Hematopoietic multipotent progenitor cell treated with erythropoietin and hydrocortisone succinate and interleukin-3 and kit ligand, for 17 days (in vitro differentiated cells): ENCODE results near the gene PTCH2.
"Not testable (repeated sequence)": the region's sequence is repeated elsewhere in the genome, so short reads cannot be mapped to it uniquely, and the experiment has no call there.

Experiments used
- DNase-seq: peaks from one replicate; pipeline ENCODE4 v3.0.0-alpha.2; 2015; ENCODE audit warnings: low spot score

Gene PTCH2

DNA sequence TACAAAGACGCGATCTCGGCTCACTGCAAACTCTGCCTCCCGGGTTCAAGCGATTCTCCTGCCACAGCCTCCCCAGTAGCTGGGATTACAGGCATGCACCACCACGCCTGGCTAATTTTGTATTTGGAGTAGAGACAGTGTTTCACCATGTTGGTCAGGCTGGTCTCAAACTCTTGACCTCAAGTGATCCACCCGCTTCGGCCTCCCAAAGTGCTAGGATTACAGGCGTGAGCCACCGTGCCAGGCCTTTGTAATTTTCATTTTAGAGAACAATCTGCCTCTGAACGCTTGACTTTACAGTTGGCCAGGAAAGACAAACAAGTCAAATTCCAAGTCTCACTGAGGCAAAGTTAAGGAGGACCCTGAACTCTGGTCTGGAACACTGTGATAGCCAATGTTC, 4.8 kb downstream of the PTCH2 start:
- DNase-seq = not testable (repeated sequence)

DNA sequence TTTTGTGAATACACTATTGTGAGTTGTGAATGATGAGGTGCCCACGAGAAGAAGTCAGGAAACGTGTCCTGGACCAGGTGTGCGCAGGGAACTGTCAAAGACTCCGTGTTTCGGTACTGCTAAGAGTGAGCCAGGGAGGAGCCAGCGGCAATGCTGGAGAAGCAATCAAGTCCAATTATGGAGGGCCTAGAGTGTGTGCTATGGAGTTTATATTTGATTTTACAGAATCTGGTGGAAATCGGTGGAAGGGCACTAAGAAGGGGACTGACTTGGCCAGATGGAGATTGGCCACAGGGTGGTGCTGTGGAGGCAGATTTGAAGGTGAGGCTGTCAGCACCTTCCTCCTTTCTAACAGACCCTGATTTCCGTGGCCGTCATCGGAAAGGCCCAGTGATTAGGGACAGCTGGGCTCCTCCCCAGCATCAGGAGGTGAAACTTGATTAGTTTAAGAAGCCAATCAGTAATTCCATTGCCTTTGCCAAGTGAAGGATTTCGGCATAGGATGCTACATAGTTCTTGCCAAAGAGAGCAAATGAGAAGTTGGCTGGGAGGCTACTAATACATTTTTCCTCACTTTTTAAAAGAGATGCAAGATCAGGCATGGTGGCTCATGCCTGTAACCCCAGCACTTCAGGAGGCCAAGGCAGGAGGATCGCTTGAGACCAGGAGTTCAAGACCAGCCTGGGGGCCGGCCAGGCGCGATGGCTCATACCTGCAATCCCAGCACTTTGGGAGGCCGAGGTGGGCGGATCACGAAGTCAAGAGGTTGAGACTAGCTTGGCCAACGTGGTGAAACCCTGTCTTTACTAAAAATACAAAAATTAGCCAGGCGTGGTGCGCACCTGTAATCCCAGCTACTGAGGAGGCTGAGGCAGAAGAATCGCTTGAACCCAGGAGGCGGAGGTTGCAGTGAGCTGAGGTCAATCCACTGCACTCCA, 7.0 kb downstream of the PTCH2 start:
- DNase-seq = peak; percentile 88

DNA sequence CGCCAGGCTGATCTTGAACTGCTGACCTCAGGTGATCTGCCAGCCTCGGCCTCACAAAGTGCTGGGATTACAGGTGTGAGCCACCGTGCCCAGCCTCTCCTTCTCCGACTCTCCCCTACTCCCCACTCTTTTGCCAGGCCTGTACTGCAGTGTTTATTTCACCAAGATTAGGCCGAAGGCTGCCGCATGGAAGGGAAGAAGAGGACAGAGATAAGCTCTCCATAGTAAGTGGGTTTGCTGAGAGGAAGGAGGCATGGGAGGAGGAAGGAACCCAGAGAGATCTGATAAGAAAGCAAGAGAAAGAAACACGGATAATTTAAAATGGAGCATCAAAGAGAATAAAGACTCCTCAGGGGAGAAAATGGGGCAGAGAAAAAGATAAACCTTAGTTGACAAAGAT, 8.7 kb downstream of the PTCH2 start:
- peak; percentile 40 for DNase-seq

DNA sequence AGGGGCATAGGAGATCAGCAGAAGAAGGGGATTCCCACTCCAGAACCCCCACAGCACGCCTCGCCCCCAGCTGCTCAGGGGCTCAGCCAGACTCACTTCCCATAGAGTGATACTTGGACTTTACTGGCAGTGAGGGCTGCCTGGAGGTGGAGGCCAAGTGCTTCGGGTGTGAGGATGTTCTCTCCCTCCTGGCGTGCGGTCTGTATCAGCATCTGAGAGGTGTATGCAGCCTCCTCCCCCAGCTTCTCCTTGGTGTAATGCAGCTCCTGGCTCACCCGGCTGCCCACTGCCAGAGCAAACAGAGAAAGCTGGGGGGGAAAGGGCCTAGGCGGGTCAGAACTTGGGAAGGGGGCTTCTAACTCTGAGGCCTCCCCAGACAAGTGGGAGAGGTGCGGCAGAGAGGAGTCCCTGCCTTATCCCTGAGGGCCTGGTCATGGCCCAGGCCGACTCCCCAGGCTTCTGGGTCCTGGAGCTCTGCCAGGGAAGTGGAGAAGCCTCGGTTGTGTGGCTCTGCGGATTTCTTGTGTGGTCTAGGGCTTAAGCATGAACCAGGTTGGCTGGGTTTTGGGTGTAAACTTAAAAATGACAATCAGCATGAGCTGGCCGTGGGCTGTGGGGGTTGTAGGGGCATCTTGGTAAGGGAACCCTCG, 10.9 kb downstream of the PTCH2 start:
- DNase-seq = peak; percentile 79

DNA sequence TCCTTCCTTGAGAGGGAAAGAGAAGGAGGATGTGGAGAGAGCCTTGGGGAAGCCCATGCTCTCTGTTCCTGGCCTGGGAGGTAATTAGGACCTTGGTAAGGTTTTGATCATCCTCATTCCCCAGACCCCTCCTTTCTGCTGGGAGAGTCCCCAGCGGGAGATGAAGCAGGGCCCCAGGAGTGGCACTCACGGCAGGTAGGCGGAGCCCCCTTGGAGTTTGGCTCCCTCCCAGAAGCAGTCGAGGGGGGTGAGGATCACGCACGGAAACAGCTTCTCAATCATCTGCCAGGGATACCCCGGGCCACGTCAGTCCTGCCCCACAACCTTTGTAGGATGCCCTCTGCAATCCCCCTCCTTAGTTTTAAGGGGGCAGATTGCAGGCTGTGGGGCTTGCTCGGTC, 11.5 kb downstream of the PTCH2 start:
- DNase-seq = peak; percentile 72

DNA sequence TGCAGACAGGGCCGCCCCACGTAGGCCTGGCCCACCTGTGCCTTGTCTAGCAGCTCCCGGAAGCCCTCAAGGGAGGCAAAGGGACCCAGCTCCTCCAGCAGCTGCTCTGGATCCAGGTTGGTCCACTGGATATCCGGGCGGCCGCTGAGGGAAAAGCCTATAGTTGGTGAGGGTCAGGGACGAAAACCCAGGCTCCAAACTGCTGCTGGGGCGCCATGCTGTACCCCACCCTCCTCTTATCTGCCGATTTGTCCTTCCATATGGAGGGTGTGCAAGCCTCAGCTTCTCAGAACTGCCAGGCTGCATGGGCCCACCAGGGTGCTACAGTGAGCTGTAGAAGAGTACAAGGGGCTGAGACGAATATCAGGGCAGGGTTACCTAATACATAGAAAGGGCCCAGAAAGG, 12.2 kb downstream of the PTCH2 start:
- peak; percentile 85 for DNase-seq

DNA sequence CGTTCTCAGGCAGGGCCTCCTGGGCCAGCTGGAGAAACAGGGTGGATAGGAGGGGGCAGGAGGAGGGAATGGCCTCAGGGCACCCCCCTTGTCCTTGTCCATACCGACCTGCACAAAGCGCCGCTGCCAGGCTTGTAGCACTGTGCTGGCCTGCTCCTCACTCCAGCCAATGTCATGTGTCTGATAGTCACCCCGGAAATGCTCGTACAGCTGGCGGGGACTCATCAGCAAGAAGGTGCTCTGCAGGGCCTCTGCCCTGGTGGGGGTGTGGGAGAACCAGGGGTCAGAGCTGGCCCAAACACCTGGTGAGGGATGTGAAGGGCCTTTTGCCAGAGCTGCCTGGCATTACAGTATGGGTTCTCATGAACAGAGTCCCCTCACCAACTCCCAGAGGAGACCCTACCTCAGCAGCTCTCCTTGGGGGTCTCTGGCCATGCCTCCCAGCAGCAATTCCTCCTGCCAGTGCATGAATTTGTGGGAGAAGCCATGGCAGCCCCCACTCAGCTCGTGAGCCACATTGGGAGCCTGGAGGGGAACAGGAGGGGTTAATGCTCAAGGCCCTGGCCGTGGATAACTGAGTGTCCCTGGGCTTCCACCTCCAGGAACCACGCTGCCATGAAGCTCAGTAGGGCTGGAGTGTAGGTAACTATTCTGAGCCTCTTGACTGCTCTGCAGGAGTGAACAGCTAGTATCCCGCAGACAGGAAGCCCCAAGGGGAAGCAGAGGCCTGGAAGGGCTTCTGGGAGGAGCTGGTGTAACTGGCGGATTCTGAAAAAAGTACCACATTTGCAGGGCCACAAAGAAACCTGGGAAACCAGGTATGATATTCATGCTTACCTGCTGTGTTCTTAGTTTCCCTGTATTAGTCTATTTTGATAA, 13.3 kb downstream of the PTCH2 start:
- no peak for DNase-seq

DNA sequence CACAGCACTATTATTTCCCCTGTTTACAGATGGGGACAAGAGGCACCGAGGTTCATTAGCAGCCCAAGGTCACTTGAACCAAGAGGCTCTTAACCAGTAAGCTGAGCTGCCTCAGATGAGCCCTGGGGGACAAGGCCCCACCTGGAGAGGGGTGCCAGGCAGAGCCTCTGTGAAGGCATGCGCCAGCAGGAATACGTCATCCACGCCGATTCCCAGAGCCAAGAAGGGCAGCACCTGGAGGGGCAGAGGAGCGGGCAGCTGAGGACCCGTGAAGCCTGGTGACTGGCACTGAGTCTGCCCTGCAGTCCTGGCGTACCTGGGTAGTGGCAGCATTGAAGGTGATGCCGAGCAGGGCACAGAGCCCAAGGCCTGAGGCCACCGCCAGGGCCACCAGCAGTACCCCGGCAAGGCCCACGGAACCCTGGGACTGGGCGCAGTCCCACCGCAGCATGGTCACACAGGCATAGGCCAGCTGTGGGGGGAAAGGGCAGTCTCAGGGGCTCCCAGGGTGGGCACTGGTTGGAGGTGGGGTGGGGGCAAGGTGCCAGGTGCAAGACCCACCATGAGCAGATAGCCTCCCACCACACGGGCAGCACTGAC, 14.1 kb downstream of the PTCH2 start:
- no peak for DNase-seq

DNA sequence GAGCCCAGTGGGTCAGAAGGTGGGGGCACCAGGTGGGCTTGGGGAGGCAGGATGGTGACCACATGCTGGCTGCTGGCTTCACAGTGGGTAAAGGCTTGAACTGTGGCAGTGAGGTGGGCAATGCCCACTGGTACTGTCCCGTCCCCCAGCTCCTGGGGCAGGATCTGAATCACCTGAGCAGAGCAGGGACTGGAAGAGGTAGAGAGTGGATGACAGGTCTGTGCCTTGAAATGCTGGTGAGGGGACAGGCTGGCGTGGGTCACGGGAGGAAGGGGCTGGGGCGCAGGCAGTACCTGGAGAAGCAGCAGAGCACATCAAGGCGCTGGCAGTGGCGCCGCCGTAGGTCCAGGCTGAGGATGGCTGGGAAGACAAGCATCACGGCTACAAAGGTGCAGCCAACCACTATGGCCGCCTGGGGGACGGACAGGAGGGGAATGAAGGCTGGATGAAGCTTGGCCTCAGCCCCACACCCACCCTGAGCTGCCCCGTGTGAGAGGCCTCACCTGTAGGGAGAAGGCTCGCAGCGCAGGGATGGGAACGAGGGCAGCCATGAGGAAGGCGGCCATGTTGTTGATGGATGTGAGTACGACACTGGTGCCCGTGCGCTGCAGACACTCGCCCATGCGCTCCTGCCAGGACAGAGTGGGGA, 14.9 kb downstream of the PTCH2 start:
- DNase-seq = no peak

DNA sequence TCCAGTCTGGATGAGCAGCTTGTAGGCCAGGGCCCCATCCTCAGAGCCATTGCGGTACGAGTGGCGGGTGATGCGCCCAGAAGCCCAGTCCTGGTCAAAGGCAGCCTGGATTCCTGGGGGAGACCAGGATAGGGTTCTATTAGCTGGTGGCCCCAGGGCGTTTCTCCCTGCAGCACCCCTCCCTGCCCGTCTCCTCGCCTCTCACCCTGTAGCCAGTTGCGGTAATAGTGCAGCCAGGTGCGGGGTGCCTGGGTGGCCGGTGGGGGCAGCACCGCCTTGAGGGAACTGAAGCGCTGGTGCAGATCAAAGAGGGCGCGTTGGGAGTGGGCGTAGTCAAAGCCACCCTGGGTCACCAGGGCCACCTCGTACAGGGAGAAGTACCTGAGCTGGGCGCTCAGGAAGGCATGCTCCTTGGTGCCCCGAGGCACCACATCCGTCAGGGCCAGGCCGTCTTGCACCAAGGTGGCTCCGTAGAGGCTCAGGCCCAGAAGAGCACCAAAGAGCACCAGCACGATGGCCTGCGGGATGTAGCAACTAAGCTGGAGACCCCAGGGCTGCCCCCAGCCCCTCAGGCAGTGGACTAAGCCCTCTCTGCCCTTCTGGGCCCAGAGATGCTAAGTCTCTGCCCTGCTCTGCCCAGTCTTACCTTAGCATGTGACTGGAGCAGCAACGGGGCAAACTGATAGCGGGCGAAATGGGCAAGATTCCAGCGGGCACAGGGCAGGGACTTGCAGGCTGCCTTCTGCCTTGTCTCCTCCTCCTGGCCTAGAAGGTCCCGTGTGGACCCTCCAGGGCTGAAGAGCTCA, 15.7 kb downstream of the PTCH2 start:
- peak; percentile 85 for DNase-seq

DNA sequence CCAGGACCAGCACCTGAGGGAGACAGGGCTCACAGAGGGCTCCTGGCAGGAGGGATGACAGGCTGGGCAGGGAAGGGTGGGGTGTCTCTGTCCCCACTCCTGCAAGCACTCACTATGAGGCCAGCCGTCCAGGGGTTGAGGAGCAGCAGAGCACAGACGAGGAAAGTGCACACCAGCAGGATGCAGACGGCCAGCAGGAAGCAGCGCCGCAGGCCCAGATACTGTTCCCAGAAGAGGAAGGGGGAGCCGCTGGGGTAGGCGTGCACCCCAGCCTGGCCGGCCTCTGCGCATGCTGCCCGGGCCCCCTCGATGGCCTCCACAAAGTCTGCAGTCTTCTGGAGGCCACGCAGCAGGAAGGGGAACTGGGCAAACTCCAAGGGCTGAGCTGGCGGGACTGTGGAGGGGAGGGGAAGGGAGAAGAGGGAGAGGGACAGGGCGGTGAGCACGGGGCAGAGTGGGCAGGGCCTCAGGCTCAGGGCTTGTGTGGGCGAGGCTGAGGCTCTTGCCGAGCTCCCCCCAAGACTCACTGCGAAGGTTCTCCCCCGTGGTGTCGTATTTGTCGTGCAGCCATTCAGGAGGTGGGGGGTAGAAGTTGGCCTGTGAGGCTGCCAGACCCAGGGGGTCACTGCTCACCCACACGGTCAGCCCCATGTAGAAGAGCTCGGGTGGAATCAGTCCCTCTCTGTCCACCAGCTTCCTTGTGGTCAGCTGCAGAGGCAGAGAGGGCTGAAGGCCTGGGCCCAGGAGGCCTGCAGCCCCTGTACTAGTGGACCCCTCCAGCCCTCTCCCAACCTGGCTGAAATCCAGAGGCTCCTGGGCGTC, 16.5 kb downstream of the PTCH2 start:
- DNase-seq = peak; percentile 19

DNA sequence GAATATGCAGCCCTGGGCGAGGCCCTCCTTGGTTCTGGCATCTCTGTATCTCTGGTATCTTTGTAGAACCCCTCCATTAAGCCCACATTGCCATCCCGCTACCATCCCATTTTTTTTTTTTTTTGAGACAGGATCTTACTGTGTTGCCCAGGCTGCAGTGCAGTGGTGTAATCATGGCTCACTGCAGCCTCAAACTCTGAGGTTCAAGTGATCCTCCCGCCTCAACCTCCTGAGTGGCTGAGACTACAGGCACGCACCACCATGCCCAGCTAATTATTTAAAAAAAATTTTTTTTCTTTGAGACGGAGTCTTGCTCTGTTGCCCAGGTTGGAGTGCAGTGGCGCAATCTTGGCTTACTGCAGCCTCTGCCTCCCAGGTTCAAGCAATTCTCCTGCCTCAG, 18.7 kb downstream of the PTCH2 start:
- not testable (repeated sequence) for DNase-seq

DNA sequence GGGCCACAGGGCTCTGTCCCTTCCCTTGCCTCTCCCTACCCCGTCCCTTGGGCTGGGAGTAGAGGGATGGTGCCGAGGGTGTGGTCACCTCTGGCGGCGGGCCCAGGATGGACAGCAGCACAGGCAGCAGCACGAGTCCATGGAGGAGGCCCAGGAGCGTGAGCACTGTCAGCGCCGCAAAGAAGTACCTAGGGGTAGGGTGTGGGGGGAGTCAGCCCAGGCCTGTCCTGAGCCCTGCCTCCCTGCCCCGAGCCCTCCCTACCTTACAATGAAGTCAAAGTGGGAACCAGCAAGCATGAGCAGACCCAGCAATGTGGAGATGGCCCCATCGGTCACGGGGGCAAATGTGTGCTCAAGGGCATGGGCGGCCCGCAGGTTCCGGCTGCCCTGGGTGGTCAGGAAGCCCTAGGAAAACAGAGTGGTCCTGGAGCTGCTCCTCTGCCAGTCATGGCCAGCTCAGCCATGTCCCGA, 20.0 kb downstream of the PTCH2 start:
- DNase-seq = no peak

DNA sequence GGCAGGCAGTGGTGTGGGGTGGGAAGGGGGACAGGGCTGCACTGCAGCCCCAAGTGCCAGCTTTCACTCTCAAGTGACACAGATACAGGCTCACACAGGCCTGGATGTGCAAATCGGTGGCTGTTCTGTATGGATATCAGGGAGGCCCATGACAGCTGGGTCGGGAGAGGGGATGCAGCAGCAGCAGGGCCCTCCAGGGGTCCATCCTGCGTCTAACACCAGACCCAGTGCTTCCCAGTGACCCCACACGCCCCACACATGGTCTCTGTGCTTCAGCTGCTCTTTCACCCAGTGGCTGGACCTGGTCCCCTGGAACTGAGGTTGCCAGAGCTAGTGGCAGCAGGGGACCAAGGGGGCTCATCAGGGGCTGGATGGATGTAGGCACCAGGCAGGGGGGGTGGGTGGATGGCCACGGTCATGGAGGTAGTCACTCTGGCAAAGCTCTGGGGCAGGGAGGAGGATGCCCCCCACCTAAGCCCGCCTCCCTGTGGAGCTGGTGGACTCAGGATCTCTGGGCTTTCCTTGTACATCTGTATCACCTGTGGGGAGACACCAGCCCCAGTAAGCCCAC, 20.8 kb downstream of the PTCH2 start:
- no peak for DNase-seq

DNA sequence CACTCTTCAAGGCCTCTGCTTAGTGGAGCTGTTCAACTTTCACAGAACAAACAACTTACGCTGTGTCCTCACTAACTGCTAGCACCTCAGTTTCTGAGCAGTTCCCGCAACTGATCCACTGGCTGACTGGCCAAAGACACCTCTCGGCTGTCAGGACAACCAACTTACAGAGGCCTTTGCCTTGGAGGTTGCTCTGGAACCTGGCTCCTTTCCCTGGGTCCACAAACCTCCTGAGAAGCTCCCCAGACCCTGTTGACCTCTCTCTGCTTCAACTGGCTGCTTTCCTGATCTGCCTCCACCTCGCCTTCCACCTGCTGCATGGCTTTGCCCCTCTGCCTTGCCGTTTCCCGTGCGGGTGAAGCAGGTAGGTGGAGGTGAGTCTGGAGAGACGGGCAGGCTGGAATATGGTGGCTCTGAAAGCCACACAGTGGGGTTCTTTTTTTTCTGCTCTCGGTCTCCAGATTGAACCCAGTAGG, 21.8 kb downstream of the PTCH2 start:
- DNase-seq = no peak

DNA sequence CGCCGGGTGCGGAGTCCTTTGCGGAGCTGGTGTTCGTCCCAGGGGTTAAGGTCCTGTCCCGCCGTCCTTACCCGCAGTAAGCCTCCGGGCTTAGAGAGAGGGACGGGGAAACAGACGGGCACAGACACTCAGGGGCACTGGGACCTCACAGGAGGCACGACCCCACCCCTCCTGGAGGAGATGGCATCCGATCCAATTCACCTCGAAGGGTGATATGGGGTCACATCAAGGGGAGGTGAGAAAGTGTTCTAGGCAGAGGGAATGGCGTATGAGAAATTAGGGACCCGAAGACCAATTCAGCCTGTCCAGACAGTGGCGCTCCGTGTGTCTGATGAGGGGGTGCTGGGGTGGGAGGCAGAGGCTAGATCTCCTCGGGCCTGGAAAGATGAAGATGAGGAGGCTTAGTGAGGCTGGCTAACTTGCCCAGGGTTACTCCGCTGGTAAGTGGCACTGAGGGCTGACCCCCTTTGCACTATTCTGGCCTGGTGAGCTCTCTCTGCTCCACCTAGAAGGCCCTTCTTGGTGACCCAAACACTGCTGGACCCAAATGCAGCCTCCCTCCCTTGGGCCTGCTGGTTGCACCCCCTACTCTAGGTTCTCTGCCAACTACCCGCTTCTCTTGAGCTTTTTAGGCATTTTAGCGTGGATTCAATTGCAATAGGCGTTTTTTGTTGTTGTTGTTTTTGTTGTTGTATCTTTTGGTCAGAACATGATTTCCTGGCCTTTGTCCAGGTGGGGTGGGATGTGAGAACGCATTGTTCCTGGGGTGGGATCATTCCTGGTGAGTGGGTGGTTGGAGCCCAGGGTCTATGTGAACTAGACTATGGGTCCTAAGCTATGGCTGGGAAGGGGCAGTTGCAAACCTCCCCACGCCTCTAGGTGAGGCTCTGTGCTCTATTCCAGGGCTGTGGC, 22.5 kb downstream of the PTCH2 start:
- no peak for DNase-seq

DNA sequence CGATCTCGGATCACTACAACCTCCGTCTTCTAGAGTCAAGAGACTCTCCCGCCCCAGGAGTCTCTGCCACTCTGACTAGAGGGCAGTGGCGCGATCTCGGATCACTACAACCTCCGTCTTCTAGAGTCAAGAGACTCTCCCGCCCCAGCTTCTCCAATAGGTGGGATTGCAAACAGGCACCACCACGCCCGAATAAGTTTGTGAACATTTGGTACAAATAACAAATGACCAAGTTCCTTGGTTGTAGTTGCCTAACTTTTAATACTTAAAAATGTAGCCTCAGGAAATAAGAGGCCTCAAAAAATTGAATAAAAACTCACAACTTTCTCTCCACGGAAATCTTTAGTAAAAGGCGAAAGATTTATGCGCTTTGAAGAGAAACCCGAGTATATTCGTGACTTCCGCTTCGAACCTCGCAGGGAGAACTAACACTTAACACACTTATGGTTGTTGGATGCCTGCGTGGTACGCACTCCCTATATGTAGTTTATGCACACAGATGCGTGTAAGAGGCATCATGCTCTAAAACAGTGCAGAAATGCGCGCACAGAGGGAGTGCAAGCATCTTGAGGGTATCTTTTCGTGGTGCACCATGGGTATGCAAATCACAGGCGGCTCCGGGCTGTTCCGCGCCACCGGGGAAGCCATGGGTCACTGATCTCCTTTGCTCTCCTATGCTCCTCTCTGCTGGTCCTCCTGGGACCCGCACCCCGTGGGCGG, 23.3 kb downstream of the PTCH2 start:
- peak; percentile 78 for DNase-seq
